ENCODE results near the gene KLK14. TPM values are rescaled to one million over a fixed set of nuclear protein-coding genes. Genes with fewer than 3 reads are reported as not detected.

Gene KLK14
- total RNA-seq, 1 donor from 2014 or later: 0.82 TPM

DNA sequence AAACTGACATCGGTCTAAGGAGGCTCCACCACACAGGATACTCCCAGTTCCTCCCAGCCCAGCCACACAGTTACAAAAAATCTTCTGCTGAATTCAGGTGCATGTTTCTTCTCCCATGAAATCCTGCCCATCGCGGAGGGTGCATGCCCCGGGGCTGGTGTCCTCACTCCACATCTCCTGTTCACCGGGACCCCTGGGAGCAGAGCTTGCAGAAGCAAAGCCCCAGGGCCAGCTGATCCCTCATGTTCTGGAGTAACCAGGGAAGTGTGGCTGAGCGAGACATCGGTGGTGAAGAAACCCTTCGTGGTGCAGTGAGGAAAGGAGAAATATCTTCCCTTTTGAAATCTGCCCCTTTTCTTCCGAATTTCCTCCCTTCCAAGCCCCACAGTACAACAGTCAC lies 41.1 kb upstream of the KLK14 start:
- no peak for DNase-seq
- Mint-ChIP-seq H3K4me3 (no peak overlapping the region), H3K27me3 (peaks cover 33% of the 10 kb centered on the region), H3K27ac (no peak overlapping the region), H3K36me3 (ENCODE audit: low read depth) (no peaks in the 10 kb centered on the region), H3K9me3 (no peaks in the 10 kb centered on the region), H3K4me1 (peaks cover 12% of the 10 kb centered on the region)
- POLR2A ChIA-PET: no interaction called here
- TF ChIP-seq CTCF (IDR thresholded peaks at IDR 0.05): no peak
- intact Hi-C loops (cut with micrococcal nuclease): no loop called here
- CTCF ChIA-PET: no interaction called here
- ATAC-seq (ENCODE audit: low read depth): no peak

DNA sequence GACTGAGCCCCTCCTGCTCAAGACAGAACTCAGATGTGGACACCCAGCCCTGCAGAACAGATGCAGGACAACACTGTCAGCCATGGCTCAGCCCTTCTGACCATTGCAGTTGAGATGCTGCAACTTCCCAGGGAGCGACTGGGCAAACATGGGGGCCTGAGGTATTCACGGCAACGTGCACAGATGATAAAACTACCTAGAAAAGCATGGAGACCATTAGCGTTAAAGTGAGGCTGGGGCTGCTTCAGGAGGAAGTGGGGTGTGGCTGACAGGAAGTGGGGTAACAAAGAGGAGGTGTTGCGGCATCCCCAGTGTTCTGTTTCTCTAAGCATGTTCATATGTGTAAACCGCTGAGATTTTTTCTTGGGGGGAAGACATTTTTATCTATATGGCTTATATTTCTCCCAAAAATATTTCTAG lies 40.7 kb upstream of the KLK14 start:
- Mint-ChIP-seq H3K4me1 (peaks cover 12% of the 10 kb centered on the region), H3K27me3 (peaks cover 29% of the 10 kb centered on the region), H3K9me3 (no peaks in the 10 kb centered on the region), H3K36me3 (ENCODE audit: low read depth) (no peaks in the 10 kb centered on the region), H3K27ac (no peak overlapping the region), H3K4me3 (no peak overlapping the region)
- no peak for ATAC-seq (ENCODE audit: low read depth)
- ChIA-PET CTCF (no interaction called here), POLR2A (no interaction called here)
- DNase-seq: no peak
- intact Hi-C loops (cut with micrococcal nuclease): no loop called here
- no peak for TF ChIP-seq CTCF (IDR thresholded peaks at IDR 0.05)

DNA sequence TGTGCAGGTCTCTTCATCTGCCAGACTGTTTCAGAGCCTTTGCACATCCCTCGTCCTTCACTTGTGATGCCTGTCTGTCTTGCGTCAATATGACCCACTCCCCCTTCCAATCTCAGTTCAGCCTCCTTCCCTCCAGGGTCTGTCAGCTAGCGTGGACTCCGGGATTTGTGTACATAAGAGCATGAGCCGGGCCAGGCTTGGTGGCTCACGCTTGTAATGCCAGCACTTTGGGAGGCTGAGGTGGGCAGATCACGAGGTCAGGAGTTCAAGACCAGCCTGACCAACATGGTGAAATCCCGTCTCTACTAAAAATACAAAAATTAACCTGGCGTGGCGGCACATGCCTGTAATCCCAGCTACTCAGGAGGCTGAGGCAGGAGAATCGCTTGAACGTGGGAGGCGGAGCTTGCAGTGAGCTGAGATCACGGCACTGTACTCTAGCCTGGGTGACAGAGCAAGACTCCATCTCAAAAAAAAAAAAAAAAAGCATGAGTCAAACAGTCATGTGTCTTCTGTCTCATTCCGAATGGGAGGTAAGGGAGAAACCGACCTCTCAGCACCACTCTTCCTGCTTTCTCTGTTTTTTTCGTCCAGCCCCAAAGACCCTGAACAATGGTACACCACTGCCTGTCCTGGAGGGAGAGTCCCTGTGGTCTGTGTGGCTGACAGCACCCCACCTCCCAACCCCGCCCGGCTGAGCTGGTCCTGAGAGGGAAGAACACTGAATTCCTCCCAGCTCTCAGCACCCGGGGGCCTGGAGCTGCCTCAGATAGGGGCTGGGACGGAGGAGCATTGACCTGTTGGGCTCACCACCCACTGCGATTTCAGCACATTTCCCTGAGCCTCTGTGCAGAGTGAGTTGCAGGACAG lies 39.7 kb upstream of the KLK14 start:
- ChIA-PET CTCF (no interaction called here), POLR2A (no interaction called here)
- Mint-ChIP-seq H3K4me1 (peaks cover 12% of the 10 kb centered on the region), H3K36me3 (ENCODE audit: low read depth) (no peaks in the 10 kb centered on the region), H3K27ac (no peak overlapping the region), H3K27me3 (peaks cover 32% of the 10 kb centered on the region), H3K9me3 (no peaks in the 10 kb centered on the region), H3K4me3 (no peak overlapping the region)
- intact Hi-C loops (cut with micrococcal nuclease): no loop called here
- DNase-seq: no peak
- no peak for TF ChIP-seq CTCF (IDR thresholded peaks at IDR 0.05)
- no peak for ATAC-seq (ENCODE audit: low read depth)

- no peak for DNase-seq
- TF ChIP-seq CTCF (IDR thresholded peaks at IDR 0.05): no peak
- Mint-ChIP-seq H3K36me3 (ENCODE audit: low read depth) (no peaks in the 10 kb centered on the region), H3K27ac (no peak overlapping the region), H3K9me3 (no peaks in the 10 kb centered on the region), H3K4me1 (peaks cover 12% of the 10 kb centered on the region), H3K27me3 (peaks cover 34% of the 10 kb centered on the region), H3K4me3 (no peak overlapping the region)
- CTCF ChIA-PET: no interaction called here
- POLR2A ChIA-PET: no interaction called here
- no peak for ATAC-seq (ENCODE audit: low read depth)
- intact Hi-C loops (cut with micrococcal nuclease): no loop called here
Observed at GRCh38 chr19:51121257-51121656, 38.6 kb upstream of the KLK14 start.

DNA sequence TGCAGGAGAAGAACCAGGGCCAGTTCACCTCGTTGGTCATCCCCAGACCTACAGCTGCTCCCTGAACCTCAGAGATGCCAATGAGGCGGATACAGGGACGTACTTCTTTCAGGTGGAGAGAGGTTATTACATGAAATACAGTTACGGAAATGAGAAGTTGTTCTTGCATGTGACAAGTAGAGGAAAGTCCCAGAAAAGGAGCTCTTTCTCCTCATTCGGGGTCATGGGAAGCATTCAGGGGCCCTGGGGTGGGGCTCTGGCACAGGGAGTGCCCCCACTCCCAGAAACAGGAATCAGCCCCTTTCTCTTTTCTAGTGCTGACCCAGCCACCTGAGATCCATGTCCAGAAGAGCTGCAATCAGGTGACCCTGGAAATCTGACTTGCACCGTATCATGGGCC lies 37.5 kb upstream of the KLK14 start:
- intact Hi-C loops (cut with micrococcal nuclease): no loop called here
- Mint-ChIP-seq H3K4me1 (peaks cover 12% of the 10 kb centered on the region), H3K9me3 (no peaks in the 10 kb centered on the region), H3K4me3 (no peak overlapping the region), H3K27ac (no peak overlapping the region), H3K36me3 (ENCODE audit: low read depth) (no peaks in the 10 kb centered on the region), H3K27me3 (peaks cover 43% of the 10 kb centered on the region)
- TF ChIP-seq CTCF (IDR thresholded peaks at IDR 0.05): no peak
- ATAC-seq (ENCODE audit: low read depth) (no peak), DNase-seq (no peak)
- ChIA-PET POLR2A (no interaction called here), CTCF (no interaction called here)

All from activated B cell treated with CpG ODN at 0.5 μM for 24 hours (primary cell).